Progenitor cell of endocrine pancreas (in vitro differentiated cells): ENCODE measurements around the gene GRIA3. TPM values are rescaled to one million over a fixed set of nuclear protein-coding genes. Genes with fewer than 3 reads are reported as not detected.
"Not testable (repeated sequence)": the region's sequence is repeated elsewhere in the genome, so short reads cannot be mapped to it uniquely, and the experiment has no call there.

ENCODE experiments used
- DNase-seq: peaks from one replicate; pipeline ENCODE4 v3.0.0; 2021; ENCODE audit warnings: low spot score; ENCODE audit not compliant: unreplicated experiment
- H3K27ac Mint-ChIP-seq: 2 replicates; pipeline ENCODE4 v1.8.0; 2021; ENCODE audit warnings: mild to moderate bottlenecking, moderate library complexity, mixed read lengths
- H3K27me3 Mint-ChIP-seq: 2 replicates; pipeline ENCODE4 v1.8.0; 2021; ENCODE audit warnings: mixed read lengths
- H3K36me3 Mint-ChIP-seq: 2 replicates; pipeline ENCODE4 v1.8.0; 2022; ENCODE audit warnings: mixed read lengths; ENCODE audit not compliant: insufficient read depth
- H3K4me1 Mint-ChIP-seq: 2 replicates; pipeline ENCODE4 v1.8.0; 2021; ENCODE audit warnings: low read depth, mixed read lengths
- H3K4me3 Mint-ChIP-seq: 2 replicates; pipeline ENCODE4 v1.8.0; 2021; ENCODE audit warnings: low read depth, mild to moderate bottlenecking, moderate library complexity, mixed read lengths
- H3K9me3 Mint-ChIP-seq: 2 replicates; pipeline ENCODE4 v1.8.0; 2021; ENCODE audit warnings: low read depth, mixed read lengths
- CTCF ChIP-seq: fragments of 200-600 bp; sonication (generic); IDR thresholded peaks from one replicate; pipeline ENCODE4 v1.5.0; 2021; ENCODE audit warnings: antibody characterized with exemption, mild to moderate bottlenecking; ENCODE audit not compliant: unreplicated experiment
- total RNA-seq: library from RNA; stranded (reverse); gene quantifications from 2 replicates; pipeline ENCODE4 v1.2.1, GENCODE V29; 2021

GRIA3 gene
- total RNA-seq, 1 donor from 2014 or later, result 2.5 TPM

GRCh38 chrX:123357941-123358340 is 173.9 kb downstream of the GRIA3 start:
- H3K9me3 Mint-ChIP-seq, result peaks cover 15% of the 10 kb centered on the region
- H3K4me3 Mint-ChIP-seq, result no peak overlapping the region
- TF ChIP-seq CTCF, result no peak
- no peak for DNase-seq
- H3K4me1 Mint-ChIP-seq, result no peaks in the 10 kb centered on the region
- H3K27ac Mint-ChIP-seq, result no peak overlapping the region
- H3K27me3 Mint-ChIP-seq, result no peaks in the 10 kb centered on the region
- H3K36me3 Mint-ChIP-seq, result no peaks in the 10 kb centered on the region

GRCh38 chrX:123358457-123358856 is 174.4 kb downstream of the GRIA3 start:
- DNase-seq, result no peak

GRCh38 chrX:123361371-123361770 is 177.3 kb downstream of the GRIA3 start:
- Mint-ChIP-seq H3K27ac (no peak overlapping the region), H3K9me3 (peaks cover 27% of the 10 kb centered on the region), H3K4me3 (no peak overlapping the region), H3K27me3 (no peaks in the 10 kb centered on the region), H3K4me1 (no peaks in the 10 kb centered on the region), H3K36me3 (no peaks in the 10 kb centered on the region)
- no peak for DNase-seq
- TF ChIP-seq CTCF, result no peak

More at GRCh38 chrX:123358457-123358856, 174.4 kb downstream of the GRIA3 start:
- Mint-ChIP-seq H3K9me3 (peaks cover 19% of the 10 kb centered on the region), H3K36me3 (no peaks in the 10 kb centered on the region), H3K27me3 (no peaks in the 10 kb centered on the region), H3K4me3 (no peak overlapping the region), H3K4me1 (no peaks in the 10 kb centered on the region), H3K27ac (no peak overlapping the region)
- TF ChIP-seq CTCF, result no peak

GRCh38 chrX:123386196-123386595 is 202.1 kb downstream of the GRIA3 start:
- not testable (repeated sequence) for H3K27me3 Mint-ChIP-seq, DNase-seq, H3K36me3 Mint-ChIP-seq, H3K4me3 Mint-ChIP-seq, H3K27ac Mint-ChIP-seq, H3K4me1 Mint-ChIP-seq
- peaks cover 51% of the 10 kb centered on the region for H3K9me3 Mint-ChIP-seq

- Mint-ChIP-seq H3K36me3 (peaks cover 2% of the 10 kb centered on the region), H3K4me1 (no peaks in the 10 kb centered on the region), H3K27me3 (no peaks in the 10 kb centered on the region), H3K4me3 (no peak overlapping the region), H3K27ac (no peak overlapping the region), H3K9me3 (peaks cover 24% of the 10 kb centered on the region)
- TF ChIP-seq CTCF, result no peak
- no peak for DNase-seq
Observed at GRCh38 chrX:123392921-123393320, 208.8 kb downstream of the GRIA3 start.

GRCh38 chrX:123399709-123400108 is 215.6 kb downstream of the GRIA3 start:
- H3K36me3 Mint-ChIP-seq, result no peaks in the 10 kb centered on the region
- peaks cover 6% of the 10 kb centered on the region for H3K9me3 Mint-ChIP-seq
- no peak overlapping the region for H3K27ac Mint-ChIP-seq
- H3K27me3 Mint-ChIP-seq, result no peaks in the 10 kb centered on the region
- TF ChIP-seq CTCF, result no peak
- H3K4me3 Mint-ChIP-seq, result no peak overlapping the region
- DNase-seq, result no peak
- no peaks in the 10 kb centered on the region for H3K4me1 Mint-ChIP-seq
